Measurements from ENCODE around the gene NEMP2.

DNA sequence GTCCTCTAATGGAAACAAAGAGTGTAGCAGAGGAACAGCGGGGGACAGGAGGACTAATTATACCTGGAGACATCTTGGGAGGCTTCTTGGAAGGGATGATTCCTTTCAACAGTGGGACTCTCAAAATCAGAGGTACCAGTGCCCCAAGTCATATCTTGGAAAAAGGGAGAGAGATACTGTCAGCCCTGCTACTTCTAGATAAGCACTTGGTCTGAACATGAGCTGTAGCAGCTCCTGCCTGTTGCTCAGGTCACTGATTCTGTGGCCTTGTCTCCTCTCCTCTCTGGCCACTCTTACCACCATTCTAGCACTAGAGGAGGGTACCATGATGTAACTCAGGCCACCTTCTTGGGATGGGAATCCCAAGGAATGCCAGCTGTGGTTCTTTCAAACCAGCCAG lies 71.9 kb downstream of the NEMP2 start:
- no peak for TF ChIP-seq CTCF (IDR thresholded peaks at IDR 0.05)
- no peak for TF ChIP-seq EZH2 (IDR thresholded peaks at IDR 0.05)
